Memory B cell (primary cell): ENCODE data around the gene SLC22A23.

Experiments
- ATAC-seq: fragments of 150-1000 bp; cut with Tn5 transposase; 2 replicates; pipeline ENCODE4 v1.10.0; 2021; ENCODE audit warnings: low read depth, mild to moderate bottlenecking, moderate library complexity
- DNase-seq, 2 donors: peaks; one replicate each; pipeline ENCODE4 v3.0.0; 2022; ENCODE audit warnings: low spot score in 2 of 2
- H3K27ac Mint-ChIP-seq: one replicate; pipeline ENCODE4 v1.8.0; 2022; ENCODE audit warnings: mild to moderate bottlenecking, moderate library complexity, mixed read lengths
- H3K27me3 Mint-ChIP-seq: one replicate; pipeline ENCODE4 v1.8.0; 2022; ENCODE audit warnings: mixed read lengths
- H3K36me3 Mint-ChIP-seq: one replicate; pipeline ENCODE4 v1.8.0; 2022; ENCODE audit warnings: mild to moderate bottlenecking, mixed read lengths
- H3K4me1 Mint-ChIP-seq: one replicate; pipeline ENCODE4 v1.8.0; 2022; ENCODE audit warnings: mixed read lengths
- H3K4me3 Mint-ChIP-seq: one replicate; pipeline ENCODE4 v1.8.0; 2022; ENCODE audit warnings: mild to moderate bottlenecking, moderate library complexity, mixed read lengths
- H3K9me3 Mint-ChIP-seq: one replicate; pipeline ENCODE4 v1.8.0; 2022; ENCODE audit warnings: mixed read lengths

The SLC22A23 gene

DNA sequence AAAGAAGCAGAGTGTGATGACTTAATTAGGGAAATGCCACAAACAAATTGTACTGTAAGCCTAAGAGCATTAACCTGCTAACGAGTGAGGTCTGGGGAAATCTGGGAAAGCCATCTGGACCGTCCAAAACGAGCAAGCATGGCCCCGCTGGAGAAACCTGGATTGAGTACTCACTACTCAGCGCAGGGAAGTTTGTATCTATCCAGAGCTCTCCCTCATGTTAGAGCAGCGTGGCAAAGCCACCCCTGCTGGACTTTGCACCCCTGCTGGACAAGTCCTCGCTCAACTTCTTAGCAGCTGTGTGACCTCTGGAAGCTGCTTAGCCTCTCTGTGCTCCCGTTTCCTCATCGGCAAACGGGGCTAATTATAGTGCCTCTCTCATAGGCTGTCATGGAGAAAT is 160.8 kb downstream of the SLC22A23 start:
- DNase-seq (no peak), ATAC-seq (no peak)
- Mint-ChIP-seq H3K27ac (no peak overlapping the region), H3K36me3 (no peaks in the 10 kb centered on the region), H3K9me3 (no peaks in the 10 kb centered on the region), H3K4me1 (no peaks in the 10 kb centered on the region), H3K27me3 (peaks cover 20% of the 10 kb centered on the region), H3K4me3 (no peak overlapping the region)

DNA sequence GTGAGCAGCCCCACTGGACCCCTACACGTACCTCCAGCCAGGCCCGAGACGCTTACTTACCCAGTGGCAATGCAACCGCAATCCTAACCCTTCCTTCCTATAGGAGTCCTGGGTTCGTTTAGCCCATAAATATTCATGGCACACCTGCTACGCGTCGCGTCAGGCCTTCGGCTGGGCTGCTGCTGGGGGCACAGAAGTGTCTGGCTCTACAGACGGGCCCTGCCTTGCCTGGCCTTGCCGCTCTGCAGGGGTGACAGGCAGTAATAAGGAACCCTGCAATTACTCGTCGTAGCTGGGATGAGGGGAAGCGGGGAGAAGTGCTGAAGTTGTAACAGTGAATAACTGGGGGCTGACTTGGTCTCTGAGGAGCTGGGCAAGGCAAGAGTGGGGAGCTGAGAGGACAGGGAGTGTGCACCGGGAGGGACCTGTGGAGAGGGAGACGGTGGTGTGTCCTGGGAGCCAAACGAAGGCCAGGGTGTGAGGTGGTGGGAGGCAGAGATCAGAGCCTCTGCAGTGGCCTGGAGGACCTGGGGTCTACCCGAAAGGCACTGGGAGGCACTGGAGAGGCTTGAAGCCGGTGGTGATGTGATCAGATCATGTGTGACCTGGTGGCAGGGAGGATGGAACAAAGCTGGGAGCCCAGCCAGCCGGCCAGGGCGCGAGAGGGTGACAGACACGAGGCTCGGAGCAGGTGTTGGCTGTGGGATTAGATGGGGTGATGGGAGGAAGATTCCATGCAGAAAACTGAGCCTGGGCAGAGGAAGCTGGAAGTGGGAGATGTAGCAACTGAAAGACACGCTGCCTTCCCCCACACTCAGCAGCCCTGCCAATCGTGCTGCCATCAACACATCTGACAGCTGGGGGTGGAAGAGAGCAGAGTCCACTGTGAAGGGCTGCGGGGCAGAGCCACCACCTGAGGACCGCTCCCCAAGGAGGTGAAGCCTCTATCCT is 161.7 kb downstream of the SLC22A23 start:
- peaks cover 19% of the 10 kb centered on the region for H3K27me3 Mint-ChIP-seq
- H3K27ac Mint-ChIP-seq: no peak overlapping the region
- ATAC-seq (no peak), DNase-seq (no peak)
- H3K4me3 Mint-ChIP-seq: no peak overlapping the region
- no peaks in the 10 kb centered on the region for H3K4me1 Mint-ChIP-seq
- no peaks in the 10 kb centered on the region for H3K9me3 Mint-ChIP-seq
- H3K36me3 Mint-ChIP-seq: no peaks in the 10 kb centered on the region

DNA sequence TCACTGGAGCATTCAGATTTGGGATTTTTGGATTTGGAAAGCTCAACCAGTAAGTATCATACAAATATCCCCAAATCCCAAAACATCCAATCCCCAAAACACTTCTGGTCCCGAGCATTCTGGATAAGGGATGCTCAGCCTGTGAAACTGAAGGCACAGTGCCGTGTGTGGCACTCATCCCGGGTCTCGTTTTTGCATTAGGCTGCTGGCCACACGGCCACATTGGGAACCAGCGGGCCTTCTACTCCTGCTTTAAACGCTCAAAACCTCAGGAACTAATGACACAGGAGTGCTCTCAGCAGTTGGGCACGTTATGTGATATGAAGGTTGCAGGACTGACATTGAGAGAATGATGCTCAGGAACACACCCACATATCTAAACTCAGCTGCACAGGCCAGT is 162.5 kb downstream of the SLC22A23 start:
- no peaks in the 10 kb centered on the region for H3K36me3 Mint-ChIP-seq
- ATAC-seq (no peak), DNase-seq (no peak)
- H3K27ac Mint-ChIP-seq: no peak overlapping the region
- no peaks in the 10 kb centered on the region for H3K9me3 Mint-ChIP-seq
- H3K4me3 Mint-ChIP-seq: no peak overlapping the region
- H3K4me1 Mint-ChIP-seq: no peaks in the 10 kb centered on the region
- peaks cover 19% of the 10 kb centered on the region for H3K27me3 Mint-ChIP-seq

DNA sequence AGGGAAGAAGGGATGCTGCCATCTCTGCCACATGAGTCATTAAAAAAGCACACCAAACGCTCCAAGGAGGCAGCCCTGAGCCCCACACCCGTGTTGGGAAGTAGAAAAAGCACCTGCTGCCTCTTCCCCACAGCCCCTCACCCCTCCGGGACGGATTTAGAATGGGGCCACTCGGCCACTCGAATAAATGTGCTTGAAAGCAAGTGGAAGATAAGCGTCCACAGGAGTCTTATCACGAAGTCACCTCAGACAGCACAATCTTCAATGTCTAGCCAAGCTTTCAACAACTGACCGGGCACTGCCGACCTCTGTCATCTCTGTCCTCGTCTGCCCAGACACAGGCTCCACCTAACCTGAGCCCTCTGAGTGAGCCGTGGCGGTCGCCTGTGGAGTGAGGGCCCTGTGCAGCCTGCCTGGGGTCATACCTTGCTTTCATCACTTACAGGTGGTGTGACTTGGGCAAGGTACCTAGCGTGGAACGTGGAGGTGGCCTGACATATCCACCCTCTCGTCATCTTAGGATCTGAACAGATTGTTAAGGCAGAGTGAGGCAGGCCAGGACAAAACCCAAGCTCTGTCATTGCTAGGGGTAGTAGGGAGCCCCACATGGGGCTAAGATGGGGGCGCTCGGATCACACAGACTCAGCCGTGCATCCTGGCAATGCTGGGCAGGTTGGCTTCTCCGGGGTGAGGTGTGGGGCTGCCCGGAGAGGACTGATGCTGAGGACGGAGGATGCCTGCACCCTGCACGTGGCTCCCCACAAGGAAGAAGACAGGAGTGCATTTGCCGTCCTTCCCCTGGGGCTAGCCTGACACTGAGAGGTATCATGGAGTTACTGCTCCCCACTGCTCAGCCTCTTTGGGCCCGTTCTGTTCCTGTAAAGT is 163.3 kb downstream of the SLC22A23 start:
- Mint-ChIP-seq H3K4me3 (no peak overlapping the region), H3K36me3 (no peaks in the 10 kb centered on the region), H3K27ac (no peak overlapping the region), H3K9me3 (no peaks in the 10 kb centered on the region), H3K27me3 (peaks cover 19% of the 10 kb centered on the region), H3K4me1 (no peaks in the 10 kb centered on the region)
- DNase-seq (no peak), ATAC-seq (no peak)

DNA sequence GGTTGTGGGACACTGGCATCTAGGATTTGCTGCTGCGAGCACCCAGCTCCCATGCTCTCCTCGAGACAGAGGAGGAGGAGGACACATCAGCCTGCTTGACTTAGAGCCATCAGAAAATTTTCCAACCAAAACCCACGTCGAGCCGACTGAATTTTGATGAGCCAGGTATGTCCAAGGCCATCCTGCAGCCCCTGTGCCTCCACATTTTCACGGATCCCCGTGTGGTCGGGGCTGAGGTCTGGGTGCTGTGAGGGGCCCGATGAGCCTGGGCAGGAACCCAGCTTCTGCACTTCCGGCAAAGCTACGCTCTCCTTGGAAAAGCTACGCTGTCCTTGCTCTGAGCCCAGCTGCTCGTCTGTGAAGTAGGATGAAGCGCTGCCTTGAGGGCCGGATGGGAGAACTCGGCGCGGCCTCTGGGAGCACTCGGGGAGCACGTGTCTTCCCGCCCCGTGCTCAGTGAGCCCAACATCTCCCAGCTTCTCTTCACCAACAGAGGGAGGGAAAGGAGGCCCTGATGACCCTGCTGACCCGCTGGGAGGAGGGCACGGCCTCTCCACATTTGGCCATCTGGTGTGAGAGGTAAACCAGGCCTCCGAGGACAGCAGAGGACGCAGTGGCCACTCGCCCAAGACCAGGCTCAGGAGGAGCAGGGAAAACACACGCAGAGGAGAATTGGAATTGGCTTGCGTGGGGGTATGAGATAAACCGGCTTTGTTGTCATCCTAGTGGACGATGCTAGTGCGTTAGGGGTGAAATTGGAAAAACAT is 164.2 kb downstream of the SLC22A23 start:
- H3K9me3 Mint-ChIP-seq: no peaks in the 10 kb centered on the region
- no peaks in the 10 kb centered on the region for H3K36me3 Mint-ChIP-seq
- H3K4me3 Mint-ChIP-seq: no peak overlapping the region
- no peak overlapping the region for H3K27ac Mint-ChIP-seq
- no peak for ATAC-seq
- H3K4me1 Mint-ChIP-seq: no peaks in the 10 kb centered on the region
- peaks cover 15% of the 10 kb centered on the region for H3K27me3 Mint-ChIP-seq
- no peak for DNase-seq

DNA sequence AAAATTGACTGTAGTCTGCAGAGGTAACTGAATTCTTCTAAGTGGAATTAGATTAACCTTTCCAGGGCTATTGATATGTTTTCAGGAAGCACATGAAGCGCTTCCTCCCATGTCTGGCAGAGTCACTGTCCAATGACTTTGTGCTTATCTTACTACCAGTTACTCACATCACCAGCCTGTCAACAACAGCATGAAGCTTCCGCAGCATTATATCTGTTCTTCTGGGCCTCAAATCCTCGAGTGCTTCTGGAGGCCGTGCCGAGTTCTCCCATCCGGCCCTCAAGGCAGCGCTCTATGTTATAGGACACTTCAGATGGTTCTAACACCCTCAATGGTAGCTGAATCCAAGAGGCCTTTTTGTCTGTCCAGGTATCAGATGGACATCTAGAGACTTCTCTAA is 164.9 kb downstream of the SLC22A23 start:
- Mint-ChIP-seq H3K9me3 (no peaks in the 10 kb centered on the region), H3K27me3 (peaks cover 13% of the 10 kb centered on the region), H3K4me1 (no peaks in the 10 kb centered on the region), H3K4me3 (no peak overlapping the region), H3K27ac (no peak overlapping the region), H3K36me3 (no peaks in the 10 kb centered on the region)
- DNase-seq (no peak), ATAC-seq (no peak)

DNA sequence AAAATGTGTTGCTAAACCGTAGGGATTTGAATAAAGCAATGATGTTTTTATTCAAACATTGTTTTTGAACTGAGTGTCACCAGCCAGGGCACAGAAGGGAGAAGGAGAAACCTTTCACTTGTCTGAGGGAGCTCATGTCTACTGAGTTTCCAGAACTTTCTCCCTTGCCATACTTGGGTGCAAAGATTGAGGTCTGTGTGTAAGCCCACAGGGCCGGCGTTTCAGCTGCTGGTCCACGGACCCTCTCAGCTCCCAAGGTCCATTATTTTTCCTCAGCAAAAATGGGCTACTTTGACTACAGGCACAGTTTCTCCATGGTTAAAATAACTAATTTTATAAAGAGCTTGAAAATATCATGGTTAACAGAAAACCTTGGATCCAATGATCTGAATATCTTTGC is 165.5 kb downstream of the SLC22A23 start:
- Mint-ChIP-seq H3K27ac (no peak overlapping the region), H3K4me3 (no peak overlapping the region), H3K27me3 (peaks cover 10% of the 10 kb centered on the region), H3K9me3 (no peaks in the 10 kb centered on the region), H3K4me1 (no peaks in the 10 kb centered on the region), H3K36me3 (no peaks in the 10 kb centered on the region)
- DNase-seq (no peak), ATAC-seq (no peak)

DNA sequence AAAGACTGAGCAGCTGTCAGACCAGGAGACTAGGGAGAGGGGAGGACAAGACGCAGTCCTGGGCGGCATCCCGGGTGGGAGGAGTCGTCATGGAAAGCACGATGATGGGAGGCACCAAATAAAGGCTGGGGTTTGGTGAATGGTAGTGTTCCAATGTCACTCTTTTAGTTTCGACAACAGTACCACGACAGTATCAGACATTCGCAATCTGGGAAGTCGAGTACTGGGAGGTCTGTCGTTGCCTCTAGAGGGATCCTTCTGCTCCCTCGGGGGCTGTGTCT is 166.0 kb downstream of the SLC22A23 start:
- DNase-seq (no peak), ATAC-seq (no peak)
- H3K4me3 Mint-ChIP-seq: no peak overlapping the region
- no peak overlapping the region for H3K27ac Mint-ChIP-seq
- no peaks in the 10 kb centered on the region for H3K9me3 Mint-ChIP-seq
- no peaks in the 10 kb centered on the region for H3K36me3 Mint-ChIP-seq
- H3K4me1 Mint-ChIP-seq: no peaks in the 10 kb centered on the region
- H3K27me3 Mint-ChIP-seq: peaks cover 10% of the 10 kb centered on the region

DNA sequence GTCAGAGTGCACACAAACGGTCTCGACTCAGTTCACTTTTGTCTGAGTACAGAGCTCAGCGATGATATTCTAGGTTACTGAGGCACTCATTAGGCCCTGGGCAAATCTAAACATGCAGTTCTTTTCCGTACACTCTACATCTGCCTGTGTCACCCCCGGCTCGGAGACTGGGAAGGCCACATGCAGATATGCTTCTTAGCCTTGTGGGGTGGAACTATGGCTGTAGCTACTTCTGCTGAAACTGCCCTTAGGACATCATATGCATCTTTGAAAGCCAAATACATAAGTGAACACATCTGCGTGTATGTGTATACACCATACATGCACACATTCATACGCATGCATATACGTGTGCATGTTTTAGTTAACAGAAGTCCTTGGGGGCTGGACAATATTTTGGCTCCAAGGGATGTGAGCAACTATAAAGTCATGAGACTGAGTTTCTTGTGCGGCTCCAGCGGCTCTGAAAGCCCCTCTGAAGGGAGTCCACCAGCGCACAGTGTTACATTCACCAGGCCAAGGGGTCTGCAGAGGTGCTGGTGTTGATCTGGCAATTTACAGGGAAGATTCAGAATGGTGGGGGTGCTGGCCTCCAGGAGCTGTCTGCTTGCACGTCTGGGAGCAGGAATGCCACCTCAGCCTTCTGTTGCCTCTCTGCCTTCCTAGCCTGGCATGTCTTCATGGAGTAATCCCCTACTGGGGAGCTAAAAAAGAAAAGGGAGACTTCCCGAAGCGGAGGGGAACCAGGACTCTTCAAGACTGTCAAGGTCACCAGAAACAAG is 166.5 kb downstream of the SLC22A23 start:
- Mint-ChIP-seq H3K4me3 (no peak overlapping the region), H3K9me3 (no peaks in the 10 kb centered on the region), H3K36me3 (no peaks in the 10 kb centered on the region), H3K27me3 (peaks cover 9% of the 10 kb centered on the region), H3K27ac (no peak overlapping the region), H3K4me1 (no peaks in the 10 kb centered on the region)
- ATAC-seq (no peak), DNase-seq (no peak)

DNA sequence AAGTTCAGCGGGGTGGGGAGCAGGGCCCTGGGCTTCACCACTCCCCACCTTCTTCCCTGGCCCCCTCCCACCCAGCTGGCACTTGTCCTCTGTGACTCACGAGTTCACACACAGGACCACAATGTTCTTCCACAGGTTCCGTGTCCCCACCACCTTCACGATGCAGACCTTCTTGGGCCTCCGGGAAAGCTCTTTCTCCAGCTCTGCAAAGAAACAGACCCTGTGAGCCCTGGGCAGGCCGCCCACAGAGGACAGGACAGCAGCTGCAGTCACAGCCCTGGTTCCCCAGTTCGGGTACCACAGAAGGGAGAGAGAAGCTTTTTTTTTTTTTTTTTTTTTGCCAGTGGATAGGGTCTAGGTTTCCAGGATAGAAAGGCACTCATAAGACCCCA is 167.2 kb downstream of the SLC22A23 start:
- Mint-ChIP-seq H3K4me3 (no peak overlapping the region), H3K4me1 (no peaks in the 10 kb centered on the region), H3K27ac (no peak overlapping the region), H3K36me3 (no peaks in the 10 kb centered on the region), H3K27me3 (peaks cover 6% of the 10 kb centered on the region), H3K9me3 (no peaks in the 10 kb centered on the region)
- DNase-seq: no peak
- no peak for ATAC-seq

DNA sequence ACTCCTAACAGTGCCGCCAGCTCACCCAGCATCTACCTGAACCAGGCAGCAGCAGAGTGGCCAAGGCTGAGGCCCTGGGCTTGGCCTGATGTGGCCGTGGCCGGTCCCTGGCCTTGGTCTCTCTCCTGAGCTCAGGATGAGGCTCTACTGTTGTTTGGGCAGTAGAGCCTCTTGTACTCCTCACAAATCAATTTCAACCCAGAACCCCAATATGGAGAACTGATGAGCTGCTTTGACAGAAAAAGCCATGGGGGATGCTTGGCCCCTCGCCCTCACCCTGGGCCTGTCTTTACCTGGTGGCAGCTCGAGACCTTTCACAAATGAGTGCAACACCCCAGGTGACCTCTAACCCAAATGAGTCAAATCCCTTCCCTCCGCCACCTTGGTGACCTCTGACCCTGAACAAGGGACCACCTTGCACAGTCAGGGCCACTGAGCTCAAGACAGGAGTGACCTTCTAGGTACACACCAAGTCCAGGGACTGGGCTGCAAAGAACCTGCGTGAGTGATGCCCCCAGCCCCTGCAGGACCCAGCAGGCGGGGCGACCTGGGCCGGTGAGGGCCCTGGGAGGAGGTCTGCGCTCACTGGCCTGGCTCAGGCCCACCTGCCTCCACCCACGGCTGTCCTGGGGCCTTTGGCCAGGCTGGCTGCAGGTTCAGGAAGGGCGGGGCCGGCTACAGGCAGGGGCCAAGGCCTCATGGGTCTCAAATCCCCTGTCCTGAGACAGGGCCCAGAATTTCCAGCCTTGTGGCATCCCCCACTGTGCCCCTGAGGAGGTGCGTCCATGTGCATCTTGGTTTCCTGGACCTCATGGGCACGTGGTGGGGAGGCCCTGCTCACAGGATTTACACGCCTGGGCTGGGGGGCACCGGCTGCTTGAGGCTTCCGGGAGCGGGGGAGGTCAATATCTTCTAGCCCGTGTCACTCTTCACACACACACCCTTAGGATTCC is 167.9 kb downstream of the SLC22A23 start:
- Mint-ChIP-seq H3K4me3 (no peak overlapping the region), H3K4me1 (no peaks in the 10 kb centered on the region), H3K36me3 (no peaks in the 10 kb centered on the region), H3K9me3 (no peaks in the 10 kb centered on the region), H3K27ac (no peak overlapping the region), H3K27me3 (peaks cover 3% of the 10 kb centered on the region)
- no peak for ATAC-seq
- no peak for DNase-seq

DNA sequence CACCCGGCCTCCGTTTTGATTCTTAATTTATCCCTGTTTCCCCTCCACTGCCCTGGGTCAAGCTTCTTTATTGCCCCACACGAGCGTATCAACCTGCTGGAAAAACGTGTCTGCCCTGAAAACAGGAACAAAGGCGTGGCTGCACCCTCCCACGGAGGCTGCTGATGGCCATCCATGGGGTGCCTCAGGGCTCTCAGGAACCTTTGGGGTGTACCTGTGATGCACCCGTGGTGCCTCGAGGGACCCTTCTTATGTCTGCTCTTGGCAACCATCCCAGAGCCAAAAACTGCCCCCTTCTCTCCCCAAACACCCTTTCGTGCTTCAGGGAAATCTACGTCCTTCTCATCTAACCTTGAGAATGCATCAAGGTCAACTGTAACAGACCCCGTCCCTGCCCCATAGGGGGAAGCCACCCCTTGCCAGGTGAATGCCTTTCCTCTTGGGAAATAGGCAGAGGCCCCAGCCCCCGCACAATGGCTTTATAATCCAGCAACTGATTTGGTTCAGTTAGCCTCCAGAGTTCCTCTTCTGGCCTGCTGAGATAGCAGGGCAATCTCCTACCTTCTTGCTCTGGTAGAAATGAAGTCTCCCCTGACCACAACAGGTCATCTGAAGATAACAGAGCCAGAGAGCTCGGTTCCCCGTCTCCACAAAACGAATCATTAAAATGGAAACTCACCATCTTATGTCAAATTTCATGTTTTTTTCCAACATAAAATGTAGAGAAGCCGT is 168.7 kb downstream of the SLC22A23 start:
- H3K27ac Mint-ChIP-seq: no peak overlapping the region
- H3K36me3 Mint-ChIP-seq: no peaks in the 10 kb centered on the region
- ATAC-seq (no peak), DNase-seq (no peak)
- H3K4me3 Mint-ChIP-seq: no peak overlapping the region
- H3K9me3 Mint-ChIP-seq: no peaks in the 10 kb centered on the region
- H3K27me3 Mint-ChIP-seq: peaks cover 3% of the 10 kb centered on the region
- no peaks in the 10 kb centered on the region for H3K4me1 Mint-ChIP-seq
